Stromal cell of bone marrow (primary cell): ENCODE measurements around the gene METTL13.

Source experiments
- DNase-seq: peaks from one replicate; pipeline ENCODE4 v3.0.0-alpha.2; 2012; ENCODE audit warnings: low read depth

METTL13 gene

GRCh38 chr1:171781176-171781875 lies at the start of gene METTL13:
METTL13 (plus strand) TSS chr1:171781660; CDS start chr1:171781968, 308 bp downstream.
- peak; percentile 99 for DNase-seq

DNA sequence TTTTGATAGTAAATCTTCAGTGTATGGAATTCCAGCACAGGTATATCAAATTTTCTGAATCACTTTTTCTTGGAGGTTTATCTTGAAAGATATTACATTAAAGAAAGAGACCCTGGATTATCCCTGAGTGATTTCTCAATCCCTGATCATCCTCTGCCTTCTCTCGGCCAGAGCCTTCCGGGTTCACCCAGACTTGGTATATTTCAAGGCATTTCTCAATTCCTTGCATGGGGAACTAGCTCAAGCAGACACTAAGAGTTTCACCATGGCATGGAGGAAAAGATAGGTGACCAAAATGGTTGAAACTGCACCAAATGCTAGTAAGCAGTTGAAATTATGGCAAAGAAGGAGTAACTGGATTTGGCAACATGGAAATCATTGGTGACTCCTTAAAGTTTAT lies 45.3 kb upstream of the METTL13 start:
- no peak for DNase-seq

GRCh38 chr1:171738911-171739310 lies 42.5 kb upstream of the METTL13 start:
- DNase-seq, result no peak

DNA sequence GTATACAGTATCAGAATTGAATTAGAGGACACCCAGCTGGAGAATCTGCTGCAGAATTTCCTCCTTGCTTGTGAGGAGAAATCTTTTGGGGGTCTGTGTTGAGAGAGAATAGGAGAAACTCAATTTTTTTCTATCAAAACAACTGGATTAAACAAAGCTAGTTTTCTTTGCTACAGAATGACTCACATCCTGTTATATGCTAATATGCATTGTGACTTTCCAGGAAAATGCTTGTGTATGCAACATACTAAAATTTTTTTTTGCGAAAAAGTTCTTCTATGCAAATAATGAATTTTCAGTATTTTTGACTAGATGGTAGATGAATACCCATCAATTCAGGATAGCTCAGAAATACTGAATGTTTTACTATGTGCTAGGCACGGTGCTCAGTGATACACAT lies 41.8 kb upstream of the METTL13 start:
- no peak for DNase-seq

- DNase-seq, result no peak
Measured at GRCh38 chr1:171740356-171740863, 41.0 kb upstream of the METTL13 start.

- DNase-seq, result no peak
Measured at GRCh38 chr1:171740987-171741871, 40.2 kb upstream of the METTL13 start.

- DNase-seq, result peak; percentile 77
Measured at GRCh38 chr1:171741872-171742576, 39.4 kb upstream of the METTL13 start, which contains the start of gene VAMP4. VAMP4 (minus strand) TSS chr1:171742065; CDS start chr1:171738414, 3,651 bp downstream.

DNA sequence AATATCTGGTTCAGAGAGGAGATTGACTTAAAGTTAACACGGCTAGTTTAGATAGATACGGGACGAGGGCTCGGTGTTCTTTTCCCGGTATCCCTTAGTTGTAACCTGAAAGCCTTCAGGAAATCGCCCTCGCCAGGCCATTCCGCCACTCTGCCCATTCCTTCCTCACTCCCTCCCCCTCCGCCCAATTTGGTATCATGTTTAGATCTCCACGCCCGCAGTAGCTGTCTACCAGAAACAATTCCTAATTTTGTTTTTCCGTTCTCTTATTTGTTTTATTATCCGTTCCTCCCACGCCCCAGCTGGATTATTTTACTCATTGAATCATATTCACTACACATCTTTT lies 38.9 kb upstream of the METTL13 start:
- no peak for DNase-seq

- DNase-seq, result peak; percentile 84
Measured at GRCh38 chr1:171743081-171743870, 38.2 kb upstream of the METTL13 start.

- DNase-seq, result no peak
Measured at GRCh38 chr1:171744986-171745385, 36.5 kb upstream of the METTL13 start.

- no peak for DNase-seq
Measured at GRCh38 chr1:171748651-171749050, 32.8 kb upstream of the METTL13 start.

GRCh38 chr1:171751221-171751620 lies 30.2 kb upstream of the METTL13 start:
- no peak for DNase-seq

GRCh38 chr1:171753182-171753581 lies 28.3 kb upstream of the METTL13 start:
- no peak for DNase-seq

- no peak for DNase-seq
Measured at GRCh38 chr1:171753685-171754352, 27.6 kb upstream of the METTL13 start.

DNA sequence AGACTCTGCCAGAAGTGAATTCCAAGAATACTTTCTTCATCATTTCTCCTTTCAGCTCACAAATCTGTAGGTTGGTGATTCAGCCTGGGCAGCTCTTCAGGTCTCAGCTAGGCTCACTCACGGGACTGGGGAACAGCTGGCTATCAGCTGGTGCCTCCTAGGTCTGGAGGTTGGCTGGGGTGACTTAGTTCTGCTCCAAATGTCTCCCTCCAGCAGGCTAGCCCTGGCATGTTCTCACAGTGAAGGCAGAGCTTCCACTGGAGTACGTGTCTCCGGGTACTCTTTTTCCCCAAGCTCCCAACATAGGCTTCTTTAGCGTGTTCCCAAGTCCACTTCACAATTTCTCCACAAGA lies 27.1 kb upstream of the METTL13 start:
- DNase-seq, result no peak

DNA sequence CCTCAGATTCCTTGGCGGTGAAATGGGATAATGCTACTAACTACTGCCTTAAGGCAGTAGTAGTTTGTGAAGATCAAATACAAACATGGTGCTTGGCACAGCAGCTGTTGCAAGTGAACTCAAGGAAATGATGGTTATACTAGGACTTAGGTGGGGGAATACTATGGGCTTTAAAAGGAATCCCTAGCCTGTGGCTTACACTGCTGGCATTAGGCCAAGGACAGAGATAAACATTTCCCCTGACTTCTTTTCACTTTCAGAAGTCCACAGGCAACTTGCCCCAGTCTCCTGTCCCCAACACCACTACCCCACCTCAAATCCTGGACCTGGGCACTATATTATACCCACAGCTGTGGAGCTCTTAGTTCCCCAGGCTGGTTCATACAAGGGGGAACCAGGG lies 26.5 kb upstream of the METTL13 start:
- no peak for DNase-seq

- DNase-seq, result no peak
Measured at GRCh38 chr1:171756856-171757255, 24.6 kb upstream of the METTL13 start.

- DNase-seq, result no peak
Measured at GRCh38 chr1:171758011-171758410, 23.4 kb upstream of the METTL13 start.

DNA sequence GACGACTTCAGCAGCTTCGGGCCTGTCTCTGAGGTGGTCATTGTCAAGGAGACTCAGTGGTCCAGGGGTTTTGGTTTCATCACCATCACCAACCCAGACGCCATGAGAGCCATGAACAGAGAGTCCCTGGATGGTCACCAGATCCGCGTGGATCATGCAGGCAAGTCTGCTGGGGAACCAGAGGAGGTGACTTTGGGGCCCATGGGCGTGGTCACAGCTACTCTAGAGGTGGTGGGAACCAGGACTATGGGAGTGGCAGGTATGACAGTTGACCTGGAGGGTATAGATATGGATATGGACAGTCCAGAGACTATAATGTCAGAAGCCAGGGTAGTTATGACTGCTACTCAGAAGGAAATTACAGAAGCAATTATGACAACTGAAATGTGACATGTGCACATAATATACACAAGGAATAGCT lies 19.3 kb upstream of the METTL13 start:
- no peak for DNase-seq

- DNase-seq, result no peak
Measured at GRCh38 chr1:171763764-171764163, 17.7 kb upstream of the METTL13 start.

DNA sequence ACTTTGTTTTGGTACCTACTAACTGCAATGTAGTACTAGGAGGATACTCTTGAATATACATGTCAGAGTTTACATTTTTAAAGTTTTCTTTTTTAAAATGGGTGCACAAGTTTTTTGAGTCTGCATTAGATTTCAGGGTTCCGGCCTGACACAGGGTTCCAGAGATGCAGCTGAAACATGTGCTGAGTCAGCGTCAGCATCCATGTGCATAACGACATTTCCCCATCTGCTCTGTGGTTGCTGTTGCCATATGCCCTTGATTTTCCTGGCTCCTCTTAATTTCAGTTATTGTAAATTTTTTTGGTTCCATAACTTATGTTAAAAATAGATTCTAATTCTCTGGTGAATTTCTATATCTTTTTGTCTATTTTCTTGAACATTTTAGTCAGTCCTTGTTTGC lies 12.3 kb upstream of the METTL13 start:
- DNase-seq, result no peak
